Measurements from ENCODE around the gene CMYA5. TPM values are rescaled to one million over a fixed set of nuclear protein-coding genes. Genes with fewer than 3 reads are reported as not detected.

CMYA5 gene
- total and polyA plus RNA-seq, 2 donors (not counting 3 experiments of a cell fraction or from before 2014, with no cell fraction given) = 0.04 to 0.20 TPM

DNA sequence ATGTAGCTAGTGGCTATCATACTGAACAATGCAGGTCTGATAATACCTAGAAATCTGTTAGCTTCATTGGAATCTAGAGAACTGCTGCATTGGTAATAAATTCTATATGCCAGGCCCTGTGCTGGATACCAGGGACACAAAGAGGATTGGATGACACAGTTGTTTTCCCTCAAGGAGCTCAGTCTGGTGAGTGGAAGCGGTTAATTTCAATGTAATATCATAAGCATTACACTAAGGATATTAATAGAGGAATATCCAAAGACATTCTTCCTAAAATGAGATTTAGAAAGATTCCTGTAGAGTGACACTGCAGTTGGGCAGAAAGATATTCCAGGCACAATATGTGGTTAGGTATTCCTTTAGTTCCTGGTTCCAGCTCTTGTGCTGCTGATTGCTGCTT lies 5.9 kb downstream of the CMYA5 start:
- H3K27ac ChIP-seq (ENCODE audit: insufficient read depth, low read depth, low read length) = no peak overlapping the region

More for the DNA sequence above, 5.9 kb downstream of the CMYA5 start:
- FAIRE-seq = no peak
- Histone ChIP-seq H3K27me3 (ENCODE audit: control insufficient read depth in 2 of 2, insufficient read depth in 2 of 2, low read length in 2 of 2) (peaks cover 0 to 2% of the 10 kb centered on the region in 2 experiments), H4K20me1 (replicated peaks; ENCODE audit: control insufficient read depth, extremely low read depth, insufficient read depth, low read length) (no peaks in the 10 kb centered on the region), H3K9me1 (replicated peaks; ENCODE audit: control insufficient read depth, extremely low read depth, insufficient read depth, low read length) (no peaks in the 10 kb centered on the region), H3K36me3 (ENCODE audit: control insufficient read depth in 2 of 2, extremely low read depth in 1 of 2, insufficient read depth in 2 of 2, low read length in 2 of 2) (no peaks in the 10 kb centered on the region), H3K79me2 (ENCODE audit: control insufficient read depth, insufficient read depth, low read length) (no peaks in the 10 kb centered on the region), H3K4me3 (replicated peaks in 1 of 3; ENCODE audit: insufficient read depth in 1 of 3, low read depth in 1 of 3, low read length in 3 of 3) (no peak overlapping the region), H3K4me1 (ENCODE audit: control insufficient read depth, extremely low read depth, insufficient read depth, low read length) (no peaks in the 10 kb centered on the region), H2AFZ (ENCODE audit: low read depth, low read length) (no peak overlapping the region), H3K9ac (replicated peaks; ENCODE audit: extremely low read depth, insufficient read depth, low read length) (no peak overlapping the region), H3K9me3 (replicated peaks; ENCODE audit: control insufficient read depth, insufficient read depth, low read length) (no peaks in the 10 kb centered on the region), H3K4me2 (ENCODE audit: insufficient read depth, low read length) (no peak overlapping the region)
- POLR2A ChIA-PET = no interaction called here
- dilution Hi-C loops (cut with MboI; ENCODE audit: extremely low pct_ligation_motif_present, low sequenced_read_pairs) = no loop called here
- TF ChIP-seq, protein P1, sequence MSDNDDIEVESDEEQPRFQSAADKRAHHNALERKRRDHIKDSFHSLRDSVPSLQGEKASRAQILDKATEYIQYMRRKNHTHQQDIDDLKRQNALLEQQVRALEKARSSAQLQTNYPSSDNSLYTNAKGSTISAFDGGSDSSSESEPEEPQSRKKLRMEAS (IDR thresholded peaks at IDR 0.05; ENCODE audit: insufficient read depth, insufficient read length) = no peak
- TF ChIP-seq POLR2AphosphoS5 (IDR thresholded peaks at IDR 0.05; ENCODE audit: insufficient read depth, low read depth, low read length) (no peak), POLR2A (IDR thresholded peaks at IDR 0.05; ENCODE audit: low read depth, low read length) (no peak), JUN (IDR thresholded peaks at IDR 0.05; ENCODE audit: borderline replicate concordance, insufficient read depth, insufficient read length, low read depth) (no peak), EZH2 (IDR thresholded peaks at IDR 0.05; ENCODE audit: borderline replicate concordance, low read depth, low read length, severe bottlenecking) (no peak), FOS (IDR thresholded peaks at IDR 0.05; ENCODE audit: borderline replicate concordance, insufficient read depth, low read length) (no peak), GATA2 (IDR thresholded peaks at IDR 0.05; ENCODE audit: insufficient read depth, insufficient read length, low read depth, low read length) (no peak), MYC (IDR thresholded peaks at IDR 0.05; ENCODE audit: low read depth, low read length) (no peak)
- TF ChIP-seq, protein P2, sequence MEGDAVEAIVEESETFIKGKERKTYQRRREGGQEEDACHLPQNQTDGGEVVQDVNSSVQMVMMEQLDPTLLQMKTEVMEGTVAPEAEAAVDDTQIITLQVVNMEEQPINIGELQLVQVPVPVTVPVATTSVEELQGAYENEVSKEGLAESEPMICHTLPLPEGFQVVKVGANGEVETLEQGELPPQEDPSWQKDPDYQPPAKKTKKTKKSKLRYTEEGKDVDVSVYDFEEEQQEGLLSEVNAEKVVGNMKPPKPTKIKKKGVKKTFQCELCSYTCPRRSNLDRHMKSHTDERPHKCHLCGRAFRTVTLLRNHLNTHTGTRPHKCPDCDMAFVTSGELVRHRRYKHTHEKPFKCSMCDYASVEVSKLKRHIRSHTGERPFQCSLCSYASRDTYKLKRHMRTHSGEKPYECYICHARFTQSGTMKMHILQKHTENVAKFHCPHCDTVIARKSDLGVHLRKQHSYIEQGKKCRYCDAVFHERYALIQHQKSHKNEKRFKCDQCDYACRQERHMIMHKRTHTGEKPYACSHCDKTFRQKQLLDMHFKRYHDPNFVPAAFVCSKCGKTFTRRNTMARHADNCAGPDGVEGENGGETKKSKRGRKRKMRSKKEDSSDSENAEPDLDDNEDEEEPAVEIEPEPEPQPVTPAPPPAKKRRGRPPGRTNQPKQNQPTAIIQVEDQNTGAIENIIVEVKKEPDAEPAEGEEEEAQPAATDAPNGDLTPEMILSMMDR (IDR thresholded peaks at IDR 0.05; ENCODE audit: extremely low read depth in 1 of 2, insufficient read depth in 1 of 2, low read depth in 1 of 2, low read length in 2 of 2) = no peak
- CTCF ChIA-PET = interaction anchor here (0.6 to 1.3 kb wide), 2 partner anchors 98 to 388 kb away, joined by 3 read pairs; no protein-coding TSS in a partner anchor
- intact Hi-C loops (cut with micrococcal nuclease) = no loop called here
- BruUV-seq (replicated peaks) = no TSS peak
- DNase-seq (ENCODE audit: low read depth, low spot score) = no peak

Measured in endothelial cell of umbilical vein (primary cell).